HG02623 (cell line): ENCODE measurements around the gene ITGAX.

ENCODE experiments used
- ATAC-seq: cut with Tn5 transposase; IDR thresholded peaks from one replicate; pipeline ENCODE4 v1.9.1; 2021; ENCODE audit warnings: moderate library complexity; ENCODE audit not compliant: unreplicated experiment

The ITGAX gene

DNA sequence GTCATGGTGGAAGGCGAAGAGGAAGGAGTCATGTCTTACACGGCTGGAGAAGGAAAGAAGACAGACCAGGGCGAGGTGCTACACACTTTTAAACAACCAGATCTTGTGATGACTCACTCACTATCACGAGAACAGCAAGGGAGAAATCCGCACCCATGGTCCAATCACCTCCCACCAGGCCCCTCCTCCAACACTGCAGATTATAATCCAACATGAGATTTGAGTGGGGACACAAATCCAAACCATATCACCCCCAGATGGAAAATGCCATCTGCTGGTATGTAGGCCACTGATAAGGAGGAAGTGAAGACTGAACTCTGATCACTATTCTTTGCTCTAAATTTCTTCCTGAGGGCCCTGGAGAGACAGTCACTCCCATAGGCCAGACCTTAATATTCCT is 7.5 kb upstream of the ITGAX start:
- ATAC-seq = no peak

DNA sequence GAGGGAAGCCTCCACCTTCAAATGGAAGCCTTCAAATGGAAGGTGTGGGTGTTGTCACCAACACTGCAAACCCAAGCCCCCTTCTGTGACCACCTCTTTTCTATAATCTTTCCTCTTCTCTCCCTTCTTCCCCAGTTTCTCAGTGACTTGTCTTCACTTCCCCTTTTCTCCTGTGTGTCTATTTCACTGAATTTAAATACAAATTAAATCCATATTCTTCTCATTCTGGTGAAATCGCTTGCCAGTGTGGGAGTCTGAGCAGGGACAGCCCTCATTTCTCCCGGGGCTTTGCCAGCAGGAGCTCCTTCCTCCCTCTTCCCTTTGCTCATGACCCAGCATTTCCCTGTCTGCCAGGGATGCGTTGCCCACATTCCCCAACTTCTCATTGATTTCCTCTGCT is 6.4 kb upstream of the ITGAX start:
- no peak for ATAC-seq

DNA sequence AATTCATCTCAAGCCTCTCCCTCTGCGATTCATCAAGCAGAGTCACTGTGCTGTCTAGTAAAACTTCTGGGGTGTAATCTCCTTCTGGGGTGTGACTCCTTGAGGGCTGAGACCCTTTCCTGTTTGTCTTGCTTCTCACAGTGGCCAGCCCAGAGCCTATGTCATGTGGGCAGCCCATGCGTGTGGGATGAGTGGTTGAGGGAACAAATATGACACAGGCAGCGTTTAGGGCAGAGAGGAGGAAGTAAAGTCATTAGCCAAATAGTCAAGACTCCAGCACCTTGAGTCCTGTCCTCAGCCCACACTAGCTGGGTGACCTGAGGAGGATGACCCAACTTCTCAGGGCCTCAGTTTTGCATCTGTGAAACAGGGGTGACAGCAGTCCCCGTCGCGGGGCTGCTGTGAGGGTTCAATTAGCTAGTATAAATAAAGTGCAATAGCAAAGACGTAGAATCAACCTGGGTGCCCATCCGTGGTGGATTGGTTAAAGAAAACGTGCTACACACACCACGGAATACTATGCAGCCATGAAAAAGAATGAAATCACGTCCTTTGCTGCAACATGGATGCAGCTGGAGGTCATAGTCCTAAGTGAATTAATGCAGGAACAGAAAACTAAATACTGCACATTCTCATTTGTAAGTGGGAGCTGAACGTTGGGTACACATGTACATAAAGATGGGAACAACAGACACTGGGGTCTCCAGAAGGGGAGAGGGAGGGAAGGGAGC is 4.5 kb upstream of the ITGAX start:
- no peak for ATAC-seq

DNA sequence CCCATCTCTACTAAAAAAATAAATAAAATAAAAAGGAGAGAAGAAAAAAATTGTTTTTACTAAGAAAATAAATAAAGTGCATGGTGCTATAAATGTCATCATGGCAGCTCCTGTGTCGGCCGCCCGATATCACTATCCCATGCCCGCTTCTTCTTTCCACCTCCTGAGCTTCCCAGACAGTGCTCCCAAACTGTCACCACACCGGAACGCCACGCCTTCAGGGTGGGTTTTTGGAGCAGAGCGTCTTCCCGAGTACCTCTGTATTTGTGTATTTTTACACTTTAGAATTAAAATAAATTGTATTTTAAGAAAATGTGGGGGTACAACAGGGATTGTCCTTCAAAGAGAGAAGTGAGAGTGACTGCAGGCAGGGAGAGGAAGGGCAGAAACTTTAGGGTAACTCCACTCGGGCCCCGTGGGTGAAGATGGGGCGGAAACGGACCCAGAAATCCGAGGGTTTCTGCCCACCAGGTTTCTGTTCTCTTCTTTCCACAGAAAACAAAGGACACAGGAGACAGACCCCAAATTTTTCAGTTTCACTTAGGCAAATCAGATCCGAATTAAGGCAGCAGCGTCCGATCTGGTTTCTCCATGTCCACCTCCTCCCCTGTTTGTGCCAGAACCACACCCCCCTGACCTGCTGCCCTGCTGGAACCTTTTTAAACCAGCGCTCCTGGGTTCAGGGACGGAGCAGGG is 3.6 kb upstream of the ITGAX start:
- no peak for ATAC-seq

DNA sequence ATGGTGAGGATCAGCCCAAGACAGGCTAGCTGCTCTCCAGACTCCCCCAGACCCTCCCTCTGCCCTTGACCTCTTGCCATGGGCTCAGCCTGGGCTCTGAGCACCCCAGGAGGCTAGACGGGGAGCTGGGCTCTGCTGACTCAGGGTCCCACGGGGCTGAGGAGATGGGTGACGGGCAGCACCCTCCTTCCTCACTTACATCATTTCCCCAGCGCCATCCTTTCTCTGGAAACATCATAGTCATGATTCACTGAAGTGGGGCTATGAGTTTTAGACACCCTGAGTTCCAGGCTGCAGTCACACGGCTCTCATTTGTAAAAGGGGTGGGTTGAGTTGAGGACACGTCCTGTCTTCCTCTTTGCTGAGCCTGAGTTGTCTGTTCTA is 3.0 kb upstream of the ITGAX start:
- no peak for ATAC-seq

DNA sequence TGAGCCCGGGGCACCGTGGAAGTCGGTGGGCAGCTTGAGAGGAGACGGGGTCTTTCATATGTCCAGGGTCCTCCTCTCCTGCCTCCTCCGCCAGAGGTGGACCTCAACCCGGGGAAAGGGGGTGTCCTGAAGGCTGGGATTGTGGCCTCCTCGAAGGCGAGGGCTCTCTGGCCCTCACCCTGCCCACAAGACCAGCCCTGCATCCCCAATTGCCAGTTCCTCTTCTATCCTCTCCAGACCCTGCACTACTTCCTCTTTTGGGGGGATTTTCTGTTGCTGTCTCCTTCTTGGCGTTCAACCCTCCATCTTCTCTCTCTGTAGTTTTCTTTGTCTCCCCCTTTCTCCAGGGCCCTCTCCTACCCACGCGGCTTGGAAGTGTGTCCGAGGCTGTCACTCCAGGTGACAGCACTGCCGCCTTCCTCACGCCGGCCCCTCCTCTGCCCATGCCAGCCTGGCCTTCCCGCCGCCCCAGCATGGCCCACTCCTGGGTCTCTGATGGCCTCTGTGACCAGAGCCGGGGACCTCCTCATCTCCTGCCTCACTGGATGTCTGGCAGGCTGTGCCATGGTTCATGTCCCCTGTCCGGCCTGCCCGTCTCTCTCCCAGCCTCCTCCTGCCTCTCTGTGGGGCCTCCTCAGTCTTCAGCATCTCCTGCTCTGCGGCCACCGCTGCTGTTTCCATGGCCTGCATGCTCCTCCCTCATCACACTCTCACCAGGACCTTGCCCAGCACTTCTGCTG is 2.4 kb upstream of the ITGAX start:
- no peak for ATAC-seq

DNA sequence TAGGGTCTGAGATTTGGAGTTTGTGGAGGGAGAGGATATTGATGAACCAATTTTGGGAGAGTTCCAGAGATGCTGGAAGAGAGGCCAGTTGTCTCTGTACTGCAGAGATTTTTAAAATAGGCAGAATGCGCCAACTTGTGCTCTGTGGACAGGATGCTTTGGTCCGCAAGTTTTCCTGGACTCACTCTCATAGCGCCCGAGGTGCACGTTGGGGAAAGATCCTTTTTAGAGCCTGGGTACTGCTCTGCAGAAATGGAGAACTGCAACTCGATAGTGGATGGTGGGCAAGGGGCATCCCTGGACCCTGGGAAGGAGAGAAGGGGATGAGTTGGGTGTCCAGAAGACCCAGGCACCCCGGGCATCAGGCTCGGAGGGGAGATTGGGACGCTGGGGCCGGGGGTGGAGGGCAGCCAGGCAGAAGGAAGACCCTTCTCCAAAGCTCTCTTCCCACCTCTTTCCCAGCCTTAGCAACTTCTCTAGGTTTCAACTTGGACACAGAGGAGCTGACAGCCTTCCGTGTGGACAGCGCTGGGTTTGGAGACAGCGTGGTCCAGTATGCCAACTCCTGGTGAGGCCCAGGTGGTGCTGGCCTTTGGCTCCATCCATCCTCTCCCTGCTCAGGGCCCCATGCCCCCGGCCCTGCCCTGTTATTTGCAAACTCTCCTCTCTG is 590 bp downstream of the ITGAX start:
- no peak for ATAC-seq

DNA sequence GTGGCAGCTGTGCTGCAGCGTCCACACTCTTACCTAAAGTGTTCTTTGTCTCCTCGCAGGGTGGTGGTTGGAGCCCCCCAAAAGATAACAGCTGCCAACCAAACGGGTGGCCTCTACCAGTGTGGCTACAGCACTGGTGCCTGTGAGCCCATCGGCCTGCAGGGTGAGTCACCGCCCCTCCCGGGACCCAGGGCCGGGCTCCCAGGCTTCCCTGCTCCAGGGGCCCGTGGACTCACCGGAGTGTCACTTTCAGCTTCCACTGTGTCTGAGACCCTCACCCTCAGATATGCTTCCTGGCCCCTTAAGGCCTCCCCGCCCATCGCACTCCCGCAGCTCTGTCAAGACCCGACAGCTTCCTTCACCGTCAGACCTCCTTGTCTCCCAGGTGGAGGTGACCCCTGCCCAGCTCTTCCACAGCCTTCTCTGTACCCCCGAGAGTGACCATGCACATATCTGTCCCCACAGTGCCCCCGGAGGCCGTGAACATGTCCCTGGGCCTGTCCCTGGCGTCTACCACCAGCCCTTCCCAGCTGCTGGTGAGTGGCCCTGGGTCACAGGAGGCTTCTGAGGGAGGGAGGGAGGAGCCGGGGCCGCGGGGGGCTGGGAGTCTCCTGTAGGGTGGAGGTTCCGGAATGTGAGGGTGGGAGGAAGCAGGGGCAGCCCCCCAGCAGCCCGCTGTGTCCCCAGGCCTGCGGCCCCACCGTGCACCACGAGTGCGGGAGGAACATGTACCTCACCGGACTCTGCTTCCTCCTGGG is 1.8 kb downstream of the ITGAX start:
- ATAC-seq = no peak

DNA sequence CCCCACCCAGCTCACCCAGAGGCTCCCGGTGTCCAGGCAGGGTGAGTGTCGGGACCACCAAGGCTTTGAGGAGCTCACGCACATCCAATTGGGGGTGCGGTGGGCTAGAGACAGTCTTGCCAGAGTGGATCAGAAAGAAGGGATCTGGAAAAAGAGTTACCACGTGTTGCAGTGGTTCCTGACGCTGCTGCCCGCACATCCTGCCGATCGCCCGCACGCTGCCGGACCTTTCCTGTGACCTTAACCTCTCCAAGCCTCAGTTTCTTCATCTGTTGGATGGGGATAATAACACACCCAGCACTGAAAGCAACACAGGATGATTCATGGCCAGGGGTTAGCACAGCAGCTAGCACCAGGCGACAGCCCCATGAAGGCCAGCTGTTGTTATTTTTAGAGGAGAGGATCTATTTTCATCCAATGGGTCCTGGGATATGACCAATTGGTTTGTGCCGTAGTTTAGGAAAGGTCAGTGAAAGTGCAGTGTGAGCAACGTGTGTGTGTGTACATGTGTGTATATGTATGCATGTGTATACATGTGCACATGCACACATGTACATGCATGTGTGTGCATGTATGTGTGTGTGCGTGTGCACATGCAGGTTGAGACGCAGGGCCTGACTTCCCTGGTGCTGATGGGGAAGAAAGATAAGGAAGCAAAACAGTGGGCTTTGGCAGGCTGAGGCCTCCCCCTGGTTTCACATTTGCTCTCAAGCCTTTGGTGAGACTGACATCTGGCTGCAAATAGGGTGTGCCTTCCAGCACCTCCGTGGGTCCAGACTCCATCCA is 2.5 kb downstream of the ITGAX start:
- no peak for ATAC-seq

DNA sequence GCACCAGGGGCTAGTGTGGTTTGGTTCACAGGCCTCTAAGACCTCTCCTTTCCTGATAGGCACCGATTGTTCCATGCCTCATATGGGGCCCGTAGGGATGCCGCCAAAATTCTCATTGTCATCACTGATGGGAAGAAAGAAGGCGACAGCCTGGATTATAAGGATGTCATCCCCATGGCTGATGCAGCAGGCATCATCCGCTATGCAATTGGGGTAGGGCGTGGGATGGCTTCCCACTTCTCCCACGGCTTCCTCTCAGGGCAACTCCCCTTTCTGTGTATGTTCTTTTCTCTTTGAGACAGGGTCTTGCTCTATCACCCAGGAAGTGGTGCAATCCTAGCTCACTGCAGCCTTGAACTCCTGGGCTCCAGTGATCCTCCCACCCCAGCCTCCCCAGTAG is 5.3 kb downstream of the ITGAX start:
- no peak for ATAC-seq

DNA sequence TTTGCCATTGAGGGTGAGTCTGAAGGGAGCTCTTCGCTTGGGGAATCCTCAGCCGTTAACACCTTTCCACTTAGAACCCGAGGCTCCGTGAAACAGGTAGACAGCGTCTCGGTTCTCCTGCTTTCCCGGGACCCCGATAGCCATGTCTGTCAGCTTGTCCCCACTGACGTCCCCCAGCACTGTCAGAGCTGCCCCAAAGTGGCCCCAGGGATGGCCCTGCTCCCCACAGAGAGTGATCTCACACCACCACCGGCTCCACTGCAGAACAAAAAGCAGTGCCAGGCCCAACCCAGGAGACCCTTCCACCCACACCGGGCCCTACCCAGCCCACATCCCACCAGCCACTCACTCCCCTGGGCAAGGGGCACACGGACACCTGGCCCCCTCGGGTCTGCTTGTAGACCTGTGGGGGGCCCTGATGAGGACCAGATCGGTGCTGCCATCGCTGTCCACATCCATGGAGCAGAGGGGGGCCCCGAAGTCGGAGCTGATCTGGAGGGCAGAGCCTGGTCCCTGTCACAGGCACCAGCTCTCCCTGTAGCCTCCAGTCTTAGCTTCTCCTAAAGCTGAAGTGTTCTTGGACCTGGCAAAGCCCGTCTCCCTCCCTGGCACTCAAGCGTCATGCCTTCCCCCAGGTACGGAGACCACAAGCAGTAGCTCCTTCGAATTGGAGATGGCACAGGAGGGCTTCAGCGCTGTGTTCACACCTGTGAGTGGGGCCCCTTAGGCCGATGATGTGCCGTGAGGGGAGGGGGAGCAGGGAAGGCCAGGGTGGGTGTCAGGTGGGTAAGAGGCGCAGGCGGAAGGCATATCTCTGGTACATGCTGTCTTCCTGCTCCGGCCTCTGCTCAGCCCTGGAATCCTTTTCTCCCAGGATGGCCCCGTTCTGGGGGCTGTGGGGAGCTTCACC is 6.5 kb downstream of the ITGAX start:
- ATAC-seq = no peak

DNA sequence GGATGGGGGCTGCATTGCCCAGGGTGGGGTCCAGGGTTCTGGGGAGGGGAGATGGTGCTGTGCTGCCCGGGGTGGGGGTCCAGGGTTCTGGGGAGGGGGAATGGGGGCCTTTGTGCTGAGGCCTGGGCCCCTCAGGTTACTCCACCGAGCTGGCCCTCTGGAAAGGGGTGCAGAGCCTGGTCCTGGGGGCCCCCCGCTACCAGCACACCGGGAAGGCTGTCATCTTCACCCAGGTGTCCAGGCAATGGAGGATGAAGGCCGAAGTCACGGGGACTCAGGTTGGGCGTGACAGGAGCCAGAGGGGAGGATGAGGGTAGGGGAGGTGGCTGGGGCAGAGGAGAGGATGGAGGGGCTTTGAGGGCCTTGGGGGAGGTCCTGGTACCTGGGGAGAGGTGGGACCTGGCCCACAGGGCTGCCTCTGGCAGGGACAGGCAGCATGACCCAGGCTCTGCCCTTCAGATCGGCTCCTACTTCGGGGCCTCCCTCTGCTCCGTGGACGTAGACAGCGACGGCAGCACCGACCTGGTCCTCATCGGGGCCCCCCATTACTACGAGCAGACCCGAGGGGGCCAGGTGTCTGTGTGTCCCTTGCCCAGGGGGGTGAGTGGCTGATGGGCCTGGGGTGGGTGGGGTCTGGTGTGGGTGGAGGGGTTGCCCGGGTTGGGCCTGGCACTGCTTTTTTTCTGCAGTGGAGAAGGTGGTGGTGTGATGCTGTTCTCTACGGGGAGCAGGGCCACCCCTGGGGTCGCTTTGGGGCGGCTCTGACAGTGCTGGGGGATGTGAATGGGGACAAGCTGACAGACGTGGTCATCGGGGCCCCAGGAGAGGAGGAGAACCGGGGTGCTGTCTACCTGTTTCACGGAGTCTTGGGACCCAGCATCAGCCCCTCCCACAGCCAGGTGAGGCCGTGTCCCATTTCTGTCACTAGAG is 7.8 kb downstream of the ITGAX start:
- ATAC-seq = no peak

DNA sequence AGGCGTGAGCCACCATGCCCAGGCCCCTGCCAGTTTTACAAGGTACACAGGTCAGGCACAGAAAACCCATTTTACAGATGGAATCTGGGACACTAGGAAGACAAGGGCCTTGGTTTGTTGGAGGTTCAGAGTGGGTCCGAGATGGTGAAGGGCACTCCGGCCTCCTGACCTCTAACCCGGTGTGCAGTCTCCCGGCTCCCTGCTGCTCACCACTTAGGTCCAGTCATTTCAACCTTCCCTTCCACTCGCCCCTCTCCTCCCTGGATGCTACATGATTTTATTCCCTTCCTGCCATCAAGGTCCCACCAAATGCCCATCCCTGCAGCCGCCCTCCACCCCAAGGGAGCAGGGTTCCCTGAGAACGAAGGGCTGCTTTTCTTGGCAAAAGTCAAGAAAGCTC is 8.7 kb downstream of the ITGAX start:
- ATAC-seq = no peak

DNA sequence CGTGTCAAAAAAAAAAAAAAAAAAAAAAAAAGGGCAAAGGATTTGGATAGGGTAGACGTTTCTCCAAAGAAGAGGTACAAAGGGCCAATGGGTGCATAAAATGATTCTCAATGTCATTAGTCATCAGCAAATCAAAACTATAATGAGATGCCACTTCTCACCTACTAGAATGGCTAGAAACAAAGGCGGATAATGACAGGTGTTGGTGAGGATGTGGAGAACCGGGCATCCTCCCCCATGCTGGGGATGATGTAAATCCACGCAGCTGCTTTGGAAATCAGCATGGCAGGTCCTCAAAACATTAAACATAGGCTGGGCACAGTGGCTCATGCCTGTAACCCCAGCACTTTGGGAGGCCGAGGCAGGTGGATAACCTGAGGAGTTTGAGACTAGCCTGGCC is 9.4 kb downstream of the ITGAX start:
- no peak for ATAC-seq

DNA sequence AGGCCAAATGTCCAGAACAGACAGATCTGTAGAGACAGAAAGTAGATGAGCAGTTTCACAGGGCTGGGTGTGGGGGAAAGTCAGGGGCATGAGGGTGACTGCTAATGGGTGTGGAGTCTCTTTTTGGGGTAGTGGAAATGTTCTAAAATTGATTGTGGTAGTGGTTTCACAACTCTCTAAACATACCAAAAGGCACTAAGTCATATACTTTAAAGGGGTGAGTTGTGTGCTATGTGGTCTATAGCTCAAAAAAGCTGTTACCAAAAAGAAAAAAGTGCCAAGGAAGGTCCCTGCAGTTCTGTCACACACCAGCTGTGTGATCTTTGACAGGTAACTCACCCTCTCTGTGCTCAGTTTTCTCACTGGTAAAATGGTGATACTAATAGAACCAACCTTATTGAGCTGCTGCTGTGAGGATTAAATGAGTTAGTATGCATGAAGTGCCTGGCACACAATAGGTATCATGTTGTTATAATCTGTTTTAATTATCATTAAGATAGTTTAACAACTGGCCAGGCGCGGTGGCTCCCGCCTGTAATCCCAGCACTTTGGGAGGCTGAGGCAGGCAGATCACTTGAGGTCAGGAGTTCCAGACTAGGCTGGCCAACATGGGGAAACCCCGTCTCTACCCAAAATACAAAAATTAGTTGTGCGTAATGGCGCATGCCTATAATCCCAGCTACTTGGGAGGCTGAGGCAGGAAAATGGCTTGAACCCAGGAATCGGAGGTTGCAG is 10.3 kb downstream of the ITGAX start:
- no peak for ATAC-seq

DNA sequence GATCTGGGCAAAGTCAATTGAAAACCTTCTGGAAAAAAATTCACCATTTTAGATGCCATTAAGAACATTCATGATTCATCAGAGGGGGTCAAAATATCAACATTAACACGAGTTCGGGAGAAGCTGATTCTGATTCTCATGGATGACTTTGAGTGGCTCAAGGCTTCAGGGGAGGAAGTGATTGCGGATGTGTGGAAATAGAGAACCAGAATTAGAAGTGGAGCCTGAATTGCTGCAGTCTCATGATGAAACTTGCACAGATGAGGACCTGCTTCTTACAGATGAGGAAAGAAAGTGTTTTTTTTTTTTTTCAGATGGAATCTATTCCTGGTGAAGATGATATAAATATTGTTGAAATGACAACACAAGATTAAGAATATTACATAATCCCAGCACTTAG is 12.9 kb downstream of the ITGAX start:
- no peak for ATAC-seq

DNA sequence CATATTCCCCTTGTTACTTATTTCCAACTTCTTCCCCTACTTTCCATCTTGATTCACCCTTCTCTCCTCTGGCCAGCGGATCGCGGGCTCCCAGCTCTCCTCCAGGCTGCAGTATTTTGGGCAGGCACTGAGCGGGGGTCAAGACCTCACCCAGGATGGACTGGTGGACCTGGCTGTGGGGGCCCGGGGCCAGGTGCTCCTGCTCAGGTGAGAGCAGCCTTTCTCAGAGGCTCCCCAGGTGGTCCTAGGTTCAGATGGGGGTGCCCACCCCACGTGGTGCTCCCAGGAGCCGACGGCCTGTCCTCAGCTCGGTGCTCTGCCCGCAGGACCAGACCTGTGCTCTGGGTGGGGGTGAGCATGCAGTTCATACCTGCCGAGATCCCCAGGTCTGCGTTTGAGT is 16.0 kb downstream of the ITGAX start:
- ATAC-seq = no peak
